HAP-1 (cell line): ENCODE data around the gene TK1.
"Not testable (repeated sequence)": the region's sequence is repeated elsewhere in the genome, so short reads cannot be mapped to it uniquely, and the experiment has no call there.

Experiments
- DNase-seq, 2 experiments: peaks; one replicate each; pipeline ENCODE4 v3.0.0-alpha.2; 2016 to 2020; ENCODE audit warnings: low spot score in 2 of 2
- H3K27me3 ChIP-seq: fragments of 250-450 bp; sonication (Bioruptor Pico); 2 replicates; pipeline ENCODE4 v1.5.1; 2020; ENCODE audit warnings: low read depth, mild to moderate bottlenecking, moderate library complexity
- H3K36me3 ChIP-seq: fragments of 250-450 bp; sonication (Bioruptor Pico); replicated peaks from 2 replicates; pipeline ENCODE4 v1.5.1; 2020; ENCODE audit warnings: mild to moderate bottlenecking
- H3K4me1 ChIP-seq: fragments of 250-450 bp; sonication (Bioruptor Pico); 2 replicates; pipeline ENCODE4 v1.5.1; 2020; ENCODE audit warnings: mild to moderate bottlenecking
- H3K4me3 ChIP-seq: fragments of 250-450 bp; sonication (Bioruptor Pico); 2 replicates; pipeline ENCODE4 v1.5.1; 2020; ENCODE audit warnings: mild to moderate bottlenecking, moderate library complexity
- H3K9me3 ChIP-seq: fragments of 250-450 bp; sonication (Bioruptor Pico); 2 replicates; pipeline ENCODE4 v1.5.1; 2020; ENCODE audit warnings: mild to moderate bottlenecking, moderate library complexity
- in situ Hi-C: fragments of 300-500 bp; cut with MboI; formaldehyde crosslinking; loops from 3 replicates; pipeline ENCODE4 v1.14.3; 2020; ENCODE audit warnings: low sequenced_read_pairs, inconsistent platforms, mixed read lengths

Gene TK1

DNA sequence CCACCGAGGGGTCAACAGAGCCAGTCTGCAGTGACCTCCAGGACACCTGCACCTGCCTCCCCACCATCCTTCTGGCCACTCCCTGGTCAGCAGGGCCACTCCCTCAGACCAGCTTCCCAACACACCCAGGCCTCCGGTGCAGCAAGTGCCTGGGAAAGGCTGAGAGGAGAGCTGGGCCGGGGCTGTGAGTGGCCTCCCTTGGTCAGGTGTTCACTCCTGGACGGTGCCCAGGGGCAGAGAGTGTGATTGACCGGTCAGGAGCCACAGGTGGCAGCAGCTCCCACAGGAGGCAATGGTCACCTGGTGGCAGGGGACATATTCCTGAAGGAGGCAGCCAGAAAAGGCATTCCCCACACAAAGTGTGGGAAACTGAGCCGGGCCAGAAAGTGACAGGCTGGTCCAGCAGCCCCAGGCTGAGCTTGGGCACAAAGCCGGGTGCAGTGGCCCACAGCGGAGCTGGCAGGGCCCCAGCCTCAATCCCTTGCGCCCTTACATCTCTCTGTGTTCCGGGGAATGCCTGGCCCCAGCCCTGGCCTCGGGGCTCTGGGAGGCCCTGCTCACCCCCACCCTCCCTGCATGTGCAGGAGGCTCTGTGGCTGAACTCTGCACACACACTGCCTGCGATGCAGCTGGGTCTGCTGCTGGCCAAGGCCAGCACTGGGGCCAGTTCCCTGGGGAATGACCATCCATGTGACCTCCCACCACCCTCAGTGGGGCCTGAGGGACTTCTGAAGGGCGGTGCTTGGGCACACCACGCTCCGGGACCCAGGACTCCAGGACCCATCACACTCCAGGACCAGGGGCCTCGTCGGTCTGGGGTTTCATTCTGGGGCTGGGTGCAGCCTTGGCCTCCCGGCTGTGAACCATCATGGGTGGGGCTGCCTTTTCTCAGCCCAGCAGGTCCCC, 41.9 kb downstream of the TK1 start:
- no peaks in the 10 kb centered on the region for H3K9me3 ChIP-seq
- in situ Hi-C loops = no loop called here

DNA sequence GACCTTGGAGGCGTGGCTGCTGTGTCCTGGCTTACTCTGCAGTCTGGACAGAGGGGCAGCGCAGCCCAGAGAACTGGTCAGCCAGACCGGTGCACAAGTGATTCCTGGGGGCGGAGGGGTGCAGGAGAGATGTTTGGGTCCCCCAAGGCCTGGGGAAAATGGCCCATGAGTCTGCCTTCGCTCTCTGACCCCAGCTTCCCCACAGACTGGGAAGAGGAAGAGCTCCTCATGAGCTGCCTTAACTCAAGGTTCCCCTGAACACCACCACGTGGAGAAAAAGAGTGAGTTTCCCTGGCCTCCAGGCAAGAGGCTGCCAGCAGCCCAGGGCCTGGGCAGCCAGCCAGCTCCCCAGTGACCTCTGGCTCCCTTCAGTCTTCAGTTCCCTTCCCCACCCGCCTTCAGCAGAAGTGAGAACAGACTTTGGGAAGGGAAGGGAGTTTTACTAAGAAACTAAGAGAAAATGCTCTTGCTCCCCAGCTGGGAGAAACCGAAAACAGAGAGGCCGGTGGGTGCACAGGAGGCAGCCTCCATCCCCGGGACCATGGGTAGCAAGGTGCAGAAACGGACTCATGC, 42.6 kb downstream of the TK1 start:
- peak in 1 of 2 experiments; percentile 41 for DNase-seq
- peaks cover 6% of the 10 kb centered on the region for H3K4me1 ChIP-seq
- H3K36me3 ChIP-seq = no peaks in the 10 kb centered on the region
- H3K27me3 ChIP-seq = no peaks in the 10 kb centered on the region
- H3K9me3 ChIP-seq = no peaks in the 10 kb centered on the region
- no peak overlapping the region for H3K4me3 ChIP-seq
- in situ Hi-C loops = no loop called here

More for the DNA sequence above, 41.9 kb downstream of the TK1 start:
- H3K4me1 ChIP-seq = peaks cover 5% of the 10 kb centered on the region
- H3K4me3 ChIP-seq = no peak overlapping the region
- DNase-seq = no peak
- no peaks in the 10 kb centered on the region for H3K27me3 ChIP-seq
- no peaks in the 10 kb centered on the region for H3K36me3 ChIP-seq

- no peak overlapping the region for H3K4me3 ChIP-seq
- H3K9me3 ChIP-seq = no peaks in the 10 kb centered on the region
- in situ Hi-C loops = no loop called here
- DNase-seq = no peak
- peaks cover 6% of the 10 kb centered on the region for H3K4me1 ChIP-seq
- no peaks in the 10 kb centered on the region for H3K27me3 ChIP-seq
- H3K36me3 ChIP-seq = no peaks in the 10 kb centered on the region
Observed at GRCh38 chr17:78143214-78144146, 43.4 kb downstream of the TK1 start.

DNA sequence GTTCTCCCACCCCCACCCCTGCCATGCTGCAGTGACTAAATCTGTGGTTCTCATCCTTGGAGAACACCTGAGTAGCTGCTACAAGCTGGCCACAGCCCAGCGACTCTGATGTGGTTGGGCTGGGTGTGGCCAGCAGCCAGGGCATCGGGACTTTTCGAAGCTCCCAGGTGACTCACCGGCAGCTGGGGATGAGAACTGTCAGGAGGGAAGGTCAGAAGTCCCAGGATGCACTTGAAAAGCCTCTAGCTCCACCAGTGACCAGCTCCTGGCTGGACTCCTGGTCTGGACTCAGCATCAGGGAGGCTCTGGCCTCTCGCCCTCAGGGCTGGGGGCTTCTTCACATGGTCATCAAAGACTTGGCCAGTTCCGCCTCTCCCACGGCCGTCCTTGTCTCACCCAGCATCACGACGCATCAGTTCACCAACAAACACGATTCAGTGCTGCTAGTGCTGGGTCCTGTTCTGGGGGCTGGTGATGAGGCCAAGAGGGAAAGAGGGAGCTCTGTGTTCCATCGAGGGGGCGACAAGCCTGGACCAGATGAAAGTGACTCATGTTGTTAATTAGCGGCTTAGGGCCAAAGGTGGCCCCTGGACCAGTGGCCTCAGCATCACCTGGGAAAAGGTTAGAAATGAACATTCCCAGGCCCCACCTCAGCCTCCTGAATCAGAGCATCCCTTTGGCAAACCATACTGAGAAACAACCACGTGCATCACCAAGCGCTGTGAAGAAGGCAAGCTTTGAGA, 44.6 kb downstream of the TK1 start:
- Histone ChIP-seq H3K4me3 (no peak overlapping the region), H3K36me3 (no peaks in the 10 kb centered on the region), H3K9me3 (no peaks in the 10 kb centered on the region), H3K27me3 (no peaks in the 10 kb centered on the region), H3K4me1 (peaks cover 6% of the 10 kb centered on the region)
- DNase-seq = no peak
- in situ Hi-C loops = no loop called here

DNA sequence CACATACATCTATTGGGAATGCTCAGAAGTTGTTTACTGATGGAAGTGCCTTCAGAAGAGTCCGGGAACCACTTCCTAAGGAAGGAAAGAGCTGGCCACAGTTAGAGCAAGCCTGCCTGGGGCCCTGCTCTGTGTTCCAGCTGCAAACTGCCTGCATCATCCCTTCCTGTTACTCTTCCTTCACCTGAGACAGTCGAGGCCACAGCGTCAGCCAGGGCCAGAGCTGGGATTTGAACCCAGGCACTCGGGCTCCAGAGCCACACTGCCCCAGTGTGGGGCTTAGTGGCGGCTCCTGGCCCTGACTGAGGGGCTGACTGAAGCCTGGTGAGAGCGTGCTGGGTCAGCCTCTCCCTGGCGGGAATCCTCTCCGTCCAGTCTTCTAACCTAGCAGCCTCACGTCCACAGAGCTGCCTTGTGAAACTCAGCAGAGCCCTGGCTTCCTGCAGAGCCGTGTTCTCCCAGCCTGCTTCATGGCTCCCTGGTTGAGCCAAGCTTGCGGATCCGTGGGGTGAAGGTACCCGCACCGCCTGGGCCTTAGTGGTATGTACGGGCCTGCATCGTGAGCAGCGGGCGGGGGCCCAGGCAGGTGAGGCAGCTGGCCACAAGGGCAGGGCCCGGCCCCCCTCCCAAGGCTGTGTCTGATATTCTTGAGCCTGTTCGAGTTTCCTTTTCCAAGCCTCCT, 45.3 kb downstream of the TK1 start:
- DNase-seq = no peak
- in situ Hi-C loops = no loop called here
- Histone ChIP-seq H3K4me3 (no peak overlapping the region), H3K4me1 (peaks cover 6% of the 10 kb centered on the region), H3K36me3 (no peaks in the 10 kb centered on the region), H3K27me3 (no peaks in the 10 kb centered on the region), H3K9me3 (no peaks in the 10 kb centered on the region)

DNA sequence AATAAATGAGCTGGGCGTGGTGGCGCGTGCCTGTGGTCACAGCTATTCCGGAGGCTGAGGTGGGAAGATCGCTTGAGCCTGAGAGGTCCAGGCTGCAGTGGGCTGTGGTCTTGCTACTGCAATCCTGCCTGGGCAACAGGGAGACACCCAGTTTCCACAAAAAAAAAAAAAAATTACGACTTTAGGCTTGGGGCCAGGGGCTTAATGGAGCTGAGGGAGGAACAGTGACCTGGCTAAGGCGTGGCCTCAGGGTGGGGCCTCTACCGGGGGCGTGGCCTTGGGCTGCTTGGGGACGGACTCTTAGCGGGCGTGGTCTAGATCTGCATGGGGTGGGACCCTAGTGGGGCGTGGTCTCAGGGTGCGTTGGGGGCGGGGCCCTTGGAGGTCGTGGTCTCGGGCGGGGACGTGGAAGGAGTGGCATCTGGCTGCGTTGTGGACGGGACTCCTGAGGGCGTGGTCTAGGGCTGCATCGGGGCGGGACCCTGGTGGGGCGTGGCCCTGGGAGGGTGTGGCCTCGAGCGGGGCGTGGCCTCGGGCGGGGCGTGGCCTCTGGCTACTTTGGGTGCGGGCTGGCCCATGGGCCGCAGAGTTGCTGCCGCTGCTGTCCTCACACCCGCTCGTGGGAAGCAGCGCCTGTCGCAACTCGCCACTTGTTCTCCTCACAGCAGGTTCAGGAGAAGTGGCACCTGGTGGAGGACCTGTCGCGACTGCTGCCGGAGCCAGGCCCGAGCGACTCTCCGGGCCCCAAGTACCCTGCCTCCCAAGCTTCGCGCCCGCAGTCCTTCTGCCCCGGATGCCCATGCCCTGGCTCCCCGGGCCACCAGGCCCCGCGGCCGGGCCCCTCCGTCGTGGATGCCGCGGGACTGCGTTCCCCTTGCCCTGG, 46.4 kb downstream of the TK1 start:
- Histone ChIP-seq H3K4me3 (no peak overlapping the region), H3K36me3 (no peaks in the 10 kb centered on the region), H3K27me3 (no peaks in the 10 kb centered on the region), H3K4me1 (peaks cover 6% of the 10 kb centered on the region), H3K9me3 (no peaks in the 10 kb centered on the region)
- DNase-seq = peak; percentile 94 to 100
- in situ Hi-C loops = no loop called here

- H3K27me3 ChIP-seq, H3K4me1 ChIP-seq, H3K36me3 ChIP-seq, H3K9me3 ChIP-seq, DNase-seq, in situ Hi-C loops, H3K4me3 ChIP-seq: not testable (repeated sequence)
Observed at GRCh38 chr17:78139861-78140168, 47.0 kb downstream of the TK1 start.

GRCh38 chr17:78138204-78139060, 48.4 kb downstream of the TK1 start:
- in situ Hi-C loops = no loop called here
- no peak for DNase-seq
- Histone ChIP-seq H3K4me3 (no peak overlapping the region), H3K9me3 (no peaks in the 10 kb centered on the region), H3K36me3 (no peaks in the 10 kb centered on the region), H3K4me1 (peaks cover 6% of the 10 kb centered on the region), H3K27me3 (no peaks in the 10 kb centered on the region)

DNA sequence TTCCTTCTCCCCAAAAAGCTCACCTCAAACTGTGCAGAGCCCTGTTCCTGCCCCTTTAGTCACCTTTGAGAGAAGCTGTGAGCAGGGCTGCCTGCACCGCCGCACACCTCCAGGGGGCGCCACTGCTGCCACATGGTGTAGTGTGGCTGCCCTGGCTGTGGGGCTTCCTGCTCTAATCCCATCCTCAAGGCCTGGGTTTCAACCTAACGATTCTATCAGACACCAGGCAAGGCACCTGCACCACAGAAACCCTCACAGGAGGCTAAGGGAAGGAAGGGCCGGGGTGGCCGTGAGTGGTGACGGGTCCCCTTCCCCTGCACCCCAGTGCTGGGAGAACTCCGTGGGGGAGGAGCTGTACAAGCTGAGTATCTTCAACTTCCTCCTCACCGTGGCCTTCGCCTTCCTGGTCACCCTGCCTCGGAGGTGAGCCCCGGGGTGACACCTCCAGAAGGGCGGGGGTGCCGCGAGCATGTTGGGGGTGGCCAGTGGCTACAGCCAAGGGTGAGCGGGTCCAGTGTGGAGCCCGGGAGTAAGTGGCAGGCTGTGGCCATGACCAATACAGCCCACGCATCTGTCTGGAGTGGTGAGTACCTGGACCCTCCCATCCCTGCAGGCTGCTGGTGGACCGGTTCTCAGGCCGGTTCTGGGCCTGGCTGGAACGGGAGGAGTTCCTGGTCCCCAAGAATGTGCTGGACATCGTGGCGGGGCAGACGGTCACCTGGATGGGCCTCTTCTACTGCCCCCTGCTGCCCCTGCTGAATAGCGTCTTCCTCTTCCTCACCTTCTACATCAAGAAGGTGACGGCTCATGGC, 49.3 kb downstream of the TK1 start:
- H3K36me3 ChIP-seq = no peaks in the 10 kb centered on the region
- peak in 1 of 2 experiments; percentile 39 for DNase-seq
- H3K4me1 ChIP-seq = peaks cover 6% of the 10 kb centered on the region
- H3K4me3 ChIP-seq = no peak overlapping the region
- H3K9me3 ChIP-seq = no peaks in the 10 kb centered on the region
- in situ Hi-C loops = no loop called here
- no peaks in the 10 kb centered on the region for H3K27me3 ChIP-seq

DNA sequence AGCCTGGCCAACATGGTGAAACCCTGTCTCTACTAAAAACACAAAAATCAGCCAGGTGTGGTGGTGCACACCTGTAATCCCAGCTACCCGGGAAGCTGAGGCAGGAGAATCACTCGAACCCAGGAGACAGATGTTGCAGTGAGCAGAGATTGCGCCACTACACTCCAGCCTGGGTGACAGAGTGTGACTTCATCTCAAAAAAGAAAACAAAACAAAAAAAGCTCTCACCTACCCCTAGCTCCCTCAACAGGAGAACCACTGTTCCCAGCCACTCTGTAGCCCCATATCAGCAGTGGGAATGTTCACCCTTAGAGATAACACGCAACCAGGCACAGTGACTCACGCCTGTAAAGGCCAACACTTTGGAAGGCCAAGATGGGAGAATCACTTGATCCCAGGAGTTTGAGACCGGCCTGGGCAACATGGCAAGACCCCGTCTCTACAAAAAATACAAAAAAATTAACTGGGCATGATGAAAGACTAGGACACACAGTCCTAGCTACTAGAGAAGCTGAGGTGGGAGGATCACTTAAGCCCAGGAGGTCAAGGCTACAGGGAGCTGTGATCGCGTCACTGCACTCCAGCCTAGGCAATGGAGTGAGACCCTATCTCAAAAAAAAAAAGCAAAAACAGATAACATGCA, 50.9 kb downstream of the TK1 start:
- peaks cover 6% of the 10 kb centered on the region for H3K4me1 ChIP-seq
- H3K27me3 ChIP-seq = peaks cover 3% of the 10 kb centered on the region
- H3K9me3 ChIP-seq = no peaks in the 10 kb centered on the region
- in situ Hi-C loops = no loop called here
- no peak overlapping the region for H3K4me3 ChIP-seq
- no peak for DNase-seq
- H3K36me3 ChIP-seq = no peaks in the 10 kb centered on the region
